Measurements from ENCODE around the gene LAD1. TPM values are rescaled to one million over a fixed set of nuclear protein-coding genes. Genes with fewer than 3 reads are reported as not detected.

LAD1 gene
- total and polyA plus RNA-seq, 9 of the 15 experiments (the other 6 are each of a cell fraction or from before 2014, with no cell fraction given): 0.31 TPM; not detected in 8

GRCh38 chr1:201371792-201372191 lies 27.3 kb downstream of the LAD1 start (continued):
- TF ChIP-seq ETV6 (IDR thresholded peaks at IDR 0.05; ENCODE audit: borderline replicate concordance in 1 of 2, low read depth in 2 of 2, low read length in 1 of 2): no peak
- TF ChIP-seq ETV6 (CRISPR knock-in tag; IDR thresholded peaks at IDR 0.05; ENCODE audit: borderline replicate concordance): no peak

- H3K9ac ChIP-seq (ENCODE audit: insufficient read depth in 1 of 2, low read depth in 2 of 2, low read length in 2 of 2): no peak overlapping the region
- no peak overlapping the region for H2AFZ ChIP-seq (ENCODE audit: low read depth, low read length)
- peaks cover 16% of the 10 kb centered on the region for H4K20me1 ChIP-seq (replicated peaks; ENCODE audit: control insufficient read depth, insufficient read depth, low read length)
- FAIRE-seq: no peak
- BruUV-seq (replicated peaks): no TSS peak
- CTCF ChIA-PET (ENCODE audit: low intra/inter-chr PET ratio): no interaction called here
- H3K9me3 ChIP-seq (replicated peaks; ENCODE audit: control insufficient read depth, insufficient read depth, low read depth, low read length): no peaks in the 10 kb centered on the region
- no peak overlapping the region for H3K4me3 ChIP-seq
- H3K27ac ChIP-seq (ENCODE audit: extremely low read depth, low read depth, low read length): no peak overlapping the region
- no peak overlapping the region for H3K4me2 ChIP-seq (ENCODE audit: insufficient read depth, low read length)
- POLR2A ChIA-PET: interaction anchor here (0.7 to 1.1 kb wide), 2 partner anchors 8 to 11 kb away, joined by 3 read pairs; no protein-coding TSS in a partner anchor
- no peak for ATAC-seq
- DNase-seq (ENCODE audit: extremely low read depth in 1 of 4, low spot score in 3 of 4): no peak
- H3K36me3 ChIP-seq (ENCODE audit: control insufficient read depth, insufficient read depth, low read length): no peaks in the 10 kb centered on the region
- WGBS (ENCODE audit: insufficient coverage, low coverage, missing lambda C conversion rate): 0% methylated on average over 9 of the region's 9 CpGs
- in situ Hi-C loops (cut with MboI) (no loop called here), intact Hi-C loops (cut with micrococcal nuclease) (no loop called here)
- H3K9me1 ChIP-seq (ENCODE audit: control insufficient read depth, insufficient read depth, low read length): peaks cover 4% of the 10 kb centered on the region
- H3K79me2 ChIP-seq (ENCODE audit: control insufficient read depth, insufficient read depth, low read length): no peaks in the 10 kb centered on the region
- H3K4me1 ChIP-seq (replicated peaks in 1 of 2; ENCODE audit: control insufficient read depth in 2 of 2, insufficient read depth in 2 of 2, low read length in 2 of 2): no peaks in the 10 kb centered on the region
- no peak for TF ChIP-seq NR1H2 (CRISPR knock-in tag; IDR thresholded peaks at IDR 0.05)
- TF ChIP-seq ZNF431 (CRISPR knock-in tag; IDR thresholded peaks at IDR 0.05): no peak
- no peak for TF ChIP-seq MXI1 (IDR thresholded peaks at IDR 0.05; ENCODE audit: low read depth, low read length)
- TF ChIP-seq ZNF146 (CRISPR knock-in tag; IDR thresholded peaks at IDR 0.05; ENCODE audit: unreplicated experiment): no peak
- TF ChIP-seq BCOR (IDR thresholded peaks at IDR 0.05): no peak
- TF ChIP-seq PPARD (CRISPR knock-in tag; IDR thresholded peaks at IDR 0.05): no peak
- no peak for TF ChIP-seq TFE3 (CRISPR knock-in tag; IDR thresholded peaks at IDR 0.05)
- no peak for TF ChIP-seq PYGO2 (tag; IDR thresholded peaks at IDR 0.05)
- no peak for TF ChIP-seq THAP12 (CRISPR knock-in tag; IDR thresholded peaks at IDR 0.05)
- no peak for TF ChIP-seq ZBTB17 (CRISPR knock-in tag; IDR thresholded peaks at IDR 0.05)
- peaks cover 5 to 82% of the 10 kb centered on the region in 2 experiments; a peak in 4 of 5 replicates for H3K27me3 ChIP-seq (ENCODE audit: control insufficient read depth in 2 of 2, insufficient read depth in 2 of 2, low read length in 2 of 2)
Observed at GRCh38 chr1:201371276-201371675, 27.8 kb downstream of the LAD1 start.

Data from K562 (cell line).